Body of pancreas (tissue), 4 donors: Measurements from ENCODE around the gene NPHP4. TPM values are rescaled to one million over a fixed set of nuclear protein-coding genes. Genes with fewer than 3 reads are reported as not detected.

Source experiments
- ATAC-seq: fragments of 150-250 bp; one replicate; pipeline ENCODE4 v1.9.1; 2016
- DNase-seq, 4 donors: peaks; one replicate each; pipeline ENCODE4 v3.0.0-alpha.2; 2019
- H3K27ac ChIP-seq, 4 donors: fragments of 200-600 bp; sonication (generic); 1 replicate in 3 of 4; 2 replicates in 1 of 4; pipeline versions ENCODE4 v1.5.1 to v1.6.1; 2016 to 2019; ENCODE audit warnings: mild to moderate bottlenecking in 1 of 4, mixed read lengths in 1 of 4, moderate library complexity in 1 of 4
- H3K27me3 ChIP-seq, 2 donors: fragments of 200-600 bp; sonication (generic); one replicate each; pipeline ENCODE4 v1.6.0; 2016; ENCODE audit warnings: mild to moderate bottlenecking in 1 of 2
- H3K36me3 ChIP-seq, 2 donors: fragments of 200-600 bp; sonication (generic); replicated peaks in 1 of 2; 2 replicates each; pipeline ENCODE4 v1.5.1; 2016; ENCODE audit warnings: low read depth in 2 of 2; ENCODE audit not compliant: insufficient read depth in 1 of 2
- H3K4me1 ChIP-seq: fragments of 200-600 bp; sonication (generic); one replicate; pipeline ENCODE4 v1.6.0; 2016
- H3K4me3 ChIP-seq, 2 donors: fragments of 200-600 bp; sonication (generic); 1 replicate in 1 of 2; 2 replicates in 1 of 2; pipeline ENCODE4 v1.5.1; 2016 to 2019
- H3K9me3 ChIP-seq, 3 donors: fragments of 200-600 bp; sonication (generic); 1 replicate in 2 of 3; 2 replicates in 1 of 3; pipeline ENCODE4 v1.5.1; 2016
- CTCF ChIP-seq, 7 experiments: fragments of 450-650 bp in 4 of 7; fragments of 200-600 bp in 3 of 7; sonication (generic) in 3 of 7; IDR thresholded peaks; one replicate each; pipeline ENCODE4 v1.5.1; 2016 to 2019; ENCODE audit warnings: antibody characterized with exemption in 7 of 7
- POLR2A ChIP-seq, 3 donors: fragments of 450-650 bp; IDR thresholded peaks; one replicate each; pipeline ENCODE4 v1.6.1; 2016; ENCODE audit warnings: antibody characterized with exemption in 3 of 3, mild to moderate bottlenecking in 2 of 3
- WGBS, 2 donors: methylation state at CpG; one replicate each; pipeline ENCODE4 v1.1.5; 2017; 5-methylcytosine and 5-hydroxymethylcytosine counted together
- intact Hi-C: fragments of 100-400 bp; cut with DNase I; formaldehyde crosslinking; loops from one replicate; pipeline ENCODE4 v1.15.1; 2023
- total RNA-seq, 2 donors: library from RNA; depleted of rRNA; stranded (reverse); fragments of >200 nt; gene quantifications; one replicate each; pipeline ENCODE4 v1.1.0, GENCODE V29; 2016

NPHP4 gene
- total RNA-seq, 2 donors from 2014 or later = 10.4 to 48.5 TPM

- Histone ChIP-seq H3K27me3 (no peaks in the 10 kb centered on the region), H3K36me3 (no peaks in the 10 kb centered on the region), H3K4me3 (no peak overlapping the region), H3K27ac (no peak overlapping the region), H3K9me3 (no peaks in the 10 kb centered on the region), H3K4me1 (no peaks in the 10 kb centered on the region)
- ATAC-seq (no peak), DNase-seq (no peak)
- TF ChIP-seq CTCF (IDR thresholded peaks at IDR 0.05) = no peak
- TF ChIP-seq POLR2A (IDR thresholded peaks at IDR 0.05) = no peak
- 71 to 73% methylated on average over 9 to 10 of the region's 10 CpGs for WGBS, 2 donors
- intact Hi-C loops = no loop called here
Measured at GRCh38 chr1:6010554-6010953, 18.3 kb upstream of the NPHP4 start.

GRCh38 chr1:6009120-6010040, 17.2 kb upstream of the NPHP4 start:
- Histone ChIP-seq H3K36me3 (no peaks in the 10 kb centered on the region), H3K4me1 (no peaks in the 10 kb centered on the region), H3K9me3 (no peaks in the 10 kb centered on the region), H3K27me3 (no peaks in the 10 kb centered on the region), H3K27ac (no peak overlapping the region), H3K4me3 (no peak overlapping the region)
- TF ChIP-seq POLR2A (IDR thresholded peaks at IDR 0.05) (no peak), CTCF (IDR thresholded peaks at IDR 0.05) (no peak)
- intact Hi-C loops = no loop called here
- WGBS, 2 donors = 86% methylated on average over 17 to 23 of the region's 23 CpGs
- DNase-seq (no peak), ATAC-seq (no peak)

- no peak for DNase-seq
- no peak overlapping the region for H3K4me3 ChIP-seq
- H3K4me1 ChIP-seq = no peaks in the 10 kb centered on the region
- 64 to 65% methylated on average over 4 to 6 of the region's 6 CpGs for WGBS, 2 donors
- intact Hi-C loops = no loop called here
- H3K36me3 ChIP-seq = no peaks in the 10 kb centered on the region
- TF ChIP-seq CTCF (IDR thresholded peaks at IDR 0.05) = no peak
- no peak overlapping the region for H3K27ac ChIP-seq
- peaks cover 0 to 4% of the 10 kb centered on the region in 2 donors for H3K27me3 ChIP-seq
- no peak for ATAC-seq
- no peaks in the 10 kb centered on the region for H3K9me3 ChIP-seq
Measured at GRCh38 chr1:6008696-6009095, 16.5 kb upstream of the NPHP4 start.

GRCh38 chr1:6008084-6008415, 15.8 kb upstream of the NPHP4 start:
- no peak for TF ChIP-seq CTCF (IDR thresholded peaks at IDR 0.05)
- no peak for TF ChIP-seq POLR2A (IDR thresholded peaks at IDR 0.05)
- Histone ChIP-seq H3K27ac (no peak overlapping the region), H3K4me1 (no peaks in the 10 kb centered on the region), H3K9me3 (no peaks in the 10 kb centered on the region), H3K36me3 (no peaks in the 10 kb centered on the region), H3K27me3 (peaks cover 0 to 7% of the 10 kb centered on the region in 2 donors), H3K4me3 (no peak overlapping the region)
- 76 to 79% methylated on average over 5 to 11 of the region's 11 CpGs for WGBS, 2 donors
- DNase-seq (no peak), ATAC-seq (no peak)
- intact Hi-C loops = no loop called here
